K562 (cell line): ENCODE results near the gene ESAM.

Source experiments
- CAMTA2 ChIP-seq: fragments of 250-450 bp; sonication (Bioruptor Pico); conservative IDR thresholded peaks from 2 replicates; pipeline ENCODE4 v1.5.1; 2022
- CBX8 ChIP-seq: fragments of 200-600 bp; sonication (generic); IDR thresholded peaks from 2 replicates; pipeline ENCODE4 v1.6.1; 2012; ENCODE audit warnings: borderline replicate concordance, mixed run types, low read depth, mild to moderate bottlenecking, moderate library complexity, mixed read lengths, low read length, control low read depth, inconsistent platforms; ENCODE audit not compliant: poor library complexity, severe bottlenecking; ENCODE audit errors: extremely low read depth
- CTCF ChIP-seq, 3 experiments: IDR thresholded peaks in 2 of 3; conservative IDR thresholded peaks in 1 of 3; 2 replicates each; pipeline ENCODE4 v1.5.1; 2011 to 2012; ENCODE audit warnings: low read length in 3 of 3, mild to moderate bottlenecking in 3 of 3, control low read depth in 2 of 3, improper control_type of control experiment in 1 of 3, inconsistent platforms in 1 of 3, low read depth in 1 of 3, mixed read lengths in 1 of 3, moderate library complexity in 1 of 3; ENCODE audit not compliant: insufficient read depth in 2 of 3
- ERF ChIP-seq: fragments of 450-650 bp; formaldehyde crosslinking; IDR thresholded peaks from 2 replicates; pipeline ENCODE4 v1.4.0; 2020; ENCODE audit warnings: mild to moderate bottlenecking, mixed read lengths
- GATAD2A ChIP-seq: fragments of 450-650 bp; IDR thresholded peaks from 2 replicates; pipeline ENCODE4 v1.6.1; 2017
- GMEB1 ChIP-seq: fragments of 250-450 bp; sonication (Bioruptor Pico); IDR thresholded peaks from 2 replicates; pipeline ENCODE4 v1.4.0; 2020; ENCODE audit warnings: mild to moderate bottlenecking
- TCF3 ChIP-seq: sonication (generic); formaldehyde crosslinking; IDR thresholded peaks from 2 replicates; pipeline ENCODE4 v1.4.0; 2020; ENCODE audit warnings: mild to moderate bottlenecking, missing genetic modification reagents
- ZBTB34 ChIP-seq: fragments of 250-450 bp; sonication (Bioruptor Pico); IDR thresholded peaks from 2 replicates; pipeline ENCODE4 v1.8.0; 2021; ENCODE audit warnings: mild to moderate bottlenecking, moderate library complexity
- ZNF24 ChIP-seq: fragments of 450-650 bp; IDR thresholded peaks from 2 replicates; pipeline ENCODE4 v1.6.1; 2016

GRCh38 chr11:124740277-124740882 is 21.7 kb downstream of the ESAM start:
- TF ChIP-seq ERF (CRISPR knock-in tag) (no peak), CBX8 (no peak), CTCF (IDR thresholded peaks at IDR 0.05 in 2 of 3, conservative IDR thresholded peaks at IDR 0.05 in 1 of 3; ENCODE audit: insufficient read depth in 2 of 3, low read depth in 1 of 3, low read length in 3 of 3) (peak; percentile 34 to 51 (median 36); a peak in 3 of 6 replicates), GATAD2A (no peak), GMEB1 (CRISPR knock-in tag) (no peak), ZBTB34 (CRISPR knock-in tag) (no peak), CAMTA2 (CRISPR knock-in tag) (no peak), ZNF24 (no peak), TCF3 (no peak)
